ENCODE measurements around the gene PRKAR1B. TPM values are rescaled to one million over a fixed set of nuclear protein-coding genes. Genes with fewer than 3 reads are reported as not detected.
"Not testable (repeated sequence)": the region's sequence is repeated elsewhere in the genome, so short reads cannot be mapped to it uniquely, and the experiment has no call there.

The PRKAR1B gene
- total RNA-seq, 1 donor from 2014 or later: 12.5 TPM

DNA sequence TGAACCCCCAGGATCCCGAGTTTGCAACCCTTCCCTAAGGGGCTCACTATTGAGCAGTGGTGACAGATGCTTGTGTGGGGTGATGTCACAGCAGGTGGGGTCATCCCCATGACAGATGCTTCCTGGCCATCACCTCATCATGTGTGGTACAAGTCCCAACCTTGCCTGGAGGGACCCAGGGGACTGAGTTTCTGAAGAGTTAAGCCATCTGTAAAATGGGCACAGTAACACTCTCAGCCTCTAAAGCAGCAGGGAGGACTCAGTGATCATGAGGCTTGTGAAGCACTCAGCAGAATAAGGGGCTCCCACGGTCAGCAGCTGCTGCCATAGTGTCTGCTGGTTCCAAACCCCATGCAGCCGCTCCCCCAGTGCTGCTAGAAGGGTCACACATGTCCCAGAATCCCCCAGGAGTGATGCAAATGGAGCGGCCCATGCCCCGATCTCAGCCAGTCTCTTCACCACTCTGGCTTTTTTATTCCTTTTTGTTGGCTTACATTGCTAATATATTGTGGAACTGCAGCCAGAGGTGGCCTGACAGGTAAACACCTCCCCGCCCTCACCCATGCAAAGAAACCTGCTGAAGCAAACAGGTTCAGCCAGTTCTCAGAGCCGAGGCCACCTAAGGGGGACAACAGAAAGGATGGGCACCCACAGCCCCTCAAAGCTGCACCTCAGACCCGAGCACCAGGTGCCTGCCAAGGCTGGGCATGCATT is 105.4 kb downstream of the PRKAR1B start:
- no peak for DNase-seq

DNA sequence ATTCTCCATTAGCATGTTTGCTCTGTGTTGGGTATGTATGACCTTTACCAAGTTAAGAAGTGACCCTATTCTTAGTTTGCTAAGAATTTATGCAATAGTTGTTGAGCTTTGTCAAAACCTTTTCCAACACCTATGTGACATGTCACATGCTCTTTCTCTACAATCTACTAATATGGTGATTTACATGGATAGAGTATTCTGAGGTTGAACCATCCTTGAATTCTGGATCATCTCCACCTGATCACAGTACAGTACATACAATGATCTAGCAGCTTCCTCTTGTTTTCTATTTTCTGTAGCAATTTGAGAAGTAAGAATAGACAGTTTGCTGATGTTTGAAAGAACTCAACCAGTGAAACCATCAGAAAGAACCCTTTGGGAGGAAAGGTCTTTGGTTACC is 106.2 kb downstream of the PRKAR1B start:
- no peak for DNase-seq

DNA sequence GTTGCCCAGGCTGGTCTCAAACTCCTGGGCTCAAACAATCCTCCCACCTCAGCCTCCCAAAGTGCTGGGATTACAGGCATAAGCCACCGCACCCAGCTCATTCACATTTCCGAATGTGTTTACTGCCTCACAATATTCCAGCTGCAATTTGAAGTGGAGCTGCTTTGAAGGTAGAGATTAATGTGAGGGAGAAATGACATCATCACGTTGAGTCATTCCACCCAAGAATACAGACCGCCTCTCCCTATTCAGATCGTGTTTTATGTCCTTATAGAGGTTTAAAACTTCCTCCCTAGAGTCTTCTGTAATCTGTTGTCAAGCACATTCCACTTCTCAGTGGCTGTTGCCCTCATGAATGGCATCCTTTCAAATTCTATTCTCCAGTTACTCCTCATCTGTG is 107.0 kb downstream of the PRKAR1B start:
- DNase-seq: no peak

DNA sequence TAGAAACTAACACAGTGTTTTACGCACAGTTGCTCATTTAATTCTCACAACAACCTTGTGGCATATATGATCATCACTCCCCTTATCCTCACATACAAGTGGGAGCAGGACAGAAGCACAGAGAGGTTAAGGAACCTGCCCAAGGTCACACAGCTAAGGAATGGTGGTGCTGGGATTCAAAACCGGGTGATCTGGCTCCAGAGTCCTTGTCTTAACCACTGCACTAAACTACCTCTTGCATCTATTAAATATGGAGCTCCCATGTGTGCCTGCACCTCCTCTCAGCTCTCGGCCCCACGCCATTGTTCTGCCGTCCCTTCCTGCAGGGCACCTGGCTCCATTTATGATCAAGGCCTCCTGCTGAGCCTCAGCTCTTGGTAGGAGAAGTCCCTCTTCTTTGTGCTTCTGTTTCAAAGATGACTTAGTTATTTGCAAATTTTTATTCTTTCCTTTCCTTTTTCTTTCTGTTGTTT is 107.7 kb downstream of the PRKAR1B start:
- DNase-seq: no peak

DNA sequence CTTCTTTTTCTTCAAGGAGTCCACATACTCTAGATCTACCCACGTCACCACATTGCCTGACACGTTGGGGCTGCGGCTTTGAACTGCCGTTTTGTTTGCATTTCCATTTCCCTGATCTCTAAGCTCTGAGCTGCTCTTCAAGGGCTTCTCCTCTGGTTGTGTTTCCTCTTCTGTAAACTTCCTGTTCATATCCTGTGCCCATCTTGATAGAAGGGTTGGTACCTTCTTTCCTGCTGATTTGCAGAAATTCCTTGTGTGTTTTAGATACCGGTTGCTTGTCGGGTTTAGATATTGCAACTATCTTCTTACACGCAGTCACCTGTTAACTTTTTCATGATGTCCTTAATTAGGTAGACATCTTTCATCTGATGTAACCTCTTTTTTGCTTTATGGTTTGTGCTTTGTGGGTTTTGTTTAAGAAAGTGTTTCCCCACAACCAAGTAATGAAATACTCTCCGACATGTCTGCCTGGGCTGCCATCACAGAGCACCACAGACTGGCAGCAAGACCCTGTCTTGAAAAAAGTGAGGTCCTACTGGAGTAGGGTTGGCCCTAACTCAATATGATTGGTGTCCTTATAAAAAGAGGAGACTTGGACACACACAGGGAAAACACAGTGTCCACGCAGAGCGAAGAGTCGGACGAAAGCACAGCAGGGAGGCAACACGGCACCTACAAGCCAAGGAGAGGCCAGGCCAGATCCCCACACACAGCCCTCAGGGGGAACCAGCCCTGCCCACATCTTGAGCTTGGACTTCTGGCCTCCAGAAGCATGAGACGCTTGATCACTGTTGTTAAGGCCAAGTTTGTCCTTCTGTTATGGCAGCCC is 108.3 kb downstream of the PRKAR1B start:
- no peak for DNase-seq

DNA sequence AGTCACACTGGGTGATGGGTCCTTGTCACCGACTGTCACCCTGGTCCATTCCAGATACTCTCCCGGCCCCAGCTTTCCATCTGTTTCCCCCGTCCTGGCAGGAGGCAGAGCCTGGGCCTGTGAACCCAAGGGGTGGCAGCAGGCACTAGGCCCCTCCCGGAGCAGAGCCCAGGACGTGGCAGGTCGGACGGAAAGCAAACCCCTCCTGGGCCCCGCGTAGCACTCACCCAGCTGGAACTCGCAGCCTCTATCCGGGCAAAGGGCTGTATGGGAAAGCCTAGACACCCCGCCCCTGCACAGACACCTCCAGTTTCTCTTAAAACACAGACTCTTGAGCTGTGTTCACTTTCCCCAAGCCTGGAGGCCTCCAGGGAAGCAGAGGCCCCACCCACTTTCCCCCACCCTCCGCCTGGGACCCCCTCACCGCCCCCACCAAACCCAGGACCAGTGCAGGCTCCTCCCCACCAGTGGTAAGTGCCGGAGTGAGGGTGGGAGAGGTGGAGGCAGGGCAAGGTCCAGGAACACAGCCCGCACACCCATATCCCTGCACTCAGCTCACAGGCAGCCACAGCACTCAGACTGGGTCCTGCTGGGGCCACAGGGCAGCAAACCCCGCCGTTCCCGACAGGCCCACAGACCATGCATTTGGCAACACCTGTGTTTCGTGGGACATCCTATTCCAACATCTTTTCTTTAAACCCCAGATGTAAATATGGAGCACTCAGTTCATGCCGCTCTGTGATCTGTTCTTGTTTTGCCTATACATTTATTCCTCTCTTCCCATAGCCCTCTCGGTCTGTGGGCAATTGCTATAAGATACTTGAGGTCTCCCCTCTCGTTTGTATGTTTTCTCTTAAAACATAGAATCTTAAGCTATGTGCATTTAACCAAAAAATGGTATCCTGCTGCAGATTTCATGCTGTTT is 109.2 kb downstream of the PRKAR1B start:
- no peak for DNase-seq

DNA sequence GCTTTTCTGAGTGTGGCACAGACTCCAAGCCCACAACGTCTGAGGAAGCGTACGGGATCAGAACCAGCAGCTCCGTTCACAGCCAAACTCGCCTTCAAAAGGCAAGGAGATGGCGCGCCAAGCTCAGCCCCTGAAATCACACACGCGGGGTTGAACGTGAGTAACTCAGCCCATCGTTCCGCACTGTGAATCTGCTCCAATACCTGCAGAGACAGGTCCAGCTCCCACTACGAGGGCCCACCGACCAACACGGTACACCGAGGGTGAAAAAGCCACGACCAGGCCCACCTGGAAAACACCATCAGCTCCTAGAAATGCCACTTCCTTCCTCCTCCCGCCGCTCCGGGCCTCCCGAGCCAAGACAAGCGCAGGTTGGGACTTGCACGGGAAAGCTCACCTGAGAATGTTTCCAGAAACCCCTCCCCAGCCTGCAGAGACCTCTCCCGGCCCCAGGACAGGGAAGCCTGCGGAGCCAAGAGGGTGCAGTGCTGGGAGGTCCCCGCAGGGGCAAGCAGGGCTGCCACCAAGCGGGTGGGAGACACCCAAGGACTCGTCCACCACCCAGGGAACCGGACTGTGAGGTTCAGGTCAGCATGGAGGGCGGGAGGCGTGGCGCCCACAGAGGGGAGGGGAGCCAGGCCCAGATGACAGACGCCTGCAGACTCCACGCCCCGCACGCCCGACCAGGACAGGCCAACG is 113.5 kb downstream of the PRKAR1B start:
- DNase-seq: no peak

DNA sequence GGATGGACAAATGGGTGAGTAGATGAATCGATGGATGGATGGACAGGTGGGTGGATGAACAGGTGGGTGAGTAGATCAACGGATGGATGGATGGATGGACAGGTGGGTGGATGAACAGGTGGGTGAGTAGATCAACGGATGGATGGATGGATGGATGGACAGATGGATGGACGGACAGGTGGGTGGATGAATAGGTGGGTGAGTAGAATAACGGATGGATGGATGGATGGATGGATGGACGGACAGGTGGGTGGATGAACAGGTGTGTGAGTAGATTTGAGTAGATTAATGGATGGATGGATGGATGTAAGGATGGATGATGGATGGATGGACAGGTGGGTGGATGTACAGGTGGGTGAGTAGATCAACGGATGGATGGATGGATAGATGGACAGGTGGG is 115.2 kb downstream of the PRKAR1B start:
- DNase-seq: not testable (repeated sequence)

DNA sequence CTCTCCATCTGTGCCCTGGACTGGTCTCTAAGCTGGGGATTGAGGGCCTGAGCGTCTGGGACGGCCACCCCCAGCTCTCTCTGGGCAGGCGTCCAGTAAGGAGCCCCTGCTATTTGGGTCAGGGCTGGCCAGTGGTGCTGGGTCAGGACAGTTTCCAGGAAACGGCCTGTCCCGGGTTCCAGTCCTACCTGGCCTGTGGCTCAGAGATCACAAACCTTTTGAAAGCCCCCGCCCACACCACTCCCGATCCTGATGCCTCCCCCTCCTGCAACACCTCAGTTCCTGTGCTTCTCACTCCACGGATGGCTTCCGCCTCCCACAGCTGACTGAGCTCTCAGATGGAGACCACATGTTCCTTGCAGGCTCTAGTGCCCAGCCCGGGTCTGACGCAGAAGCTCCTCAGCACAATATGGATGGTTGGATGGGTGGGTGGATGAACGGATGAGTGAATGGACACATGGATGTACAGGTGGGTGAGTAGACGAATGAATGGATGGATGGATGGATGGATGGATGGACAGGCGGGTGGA is 115.7 kb downstream of the PRKAR1B start:
- DNase-seq: no peak

DNA sequence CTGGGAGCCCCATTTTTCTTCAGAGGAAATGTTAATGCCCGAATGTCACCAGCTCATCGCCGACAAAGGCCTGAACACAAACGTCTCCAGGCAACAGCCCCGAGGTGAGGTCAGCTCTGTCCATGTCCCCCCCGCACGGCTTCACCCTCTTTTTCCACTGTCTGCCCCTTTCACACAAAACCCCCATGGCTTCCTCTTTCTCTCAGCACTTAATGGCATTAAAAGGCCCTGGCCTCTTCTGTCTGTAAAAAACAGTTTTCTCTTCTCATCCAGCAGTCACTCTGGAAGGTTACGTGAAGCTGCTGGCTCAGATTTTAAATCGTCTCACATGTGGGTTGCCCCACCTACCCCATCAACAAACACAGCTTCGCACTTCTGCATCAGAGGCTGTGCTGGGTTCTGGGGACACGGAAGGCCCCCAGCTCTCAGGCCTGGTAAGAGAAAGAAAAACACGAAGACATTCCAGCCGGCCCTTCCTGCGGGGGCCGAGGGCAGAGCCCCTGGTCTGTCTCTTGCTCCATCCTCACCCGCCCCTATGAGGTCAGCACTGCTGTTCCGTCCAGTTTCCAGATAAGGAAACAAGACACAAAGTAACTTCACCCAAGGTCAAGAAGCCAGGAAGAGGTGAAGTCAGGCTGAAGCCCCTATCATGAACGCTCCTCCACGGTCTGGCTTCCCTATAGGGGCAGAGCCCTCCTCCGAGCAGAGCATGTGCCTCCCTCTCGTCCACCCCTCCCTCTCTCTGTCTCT is 116.4 kb downstream of the PRKAR1B start:
- DNase-seq: no peak

DNA sequence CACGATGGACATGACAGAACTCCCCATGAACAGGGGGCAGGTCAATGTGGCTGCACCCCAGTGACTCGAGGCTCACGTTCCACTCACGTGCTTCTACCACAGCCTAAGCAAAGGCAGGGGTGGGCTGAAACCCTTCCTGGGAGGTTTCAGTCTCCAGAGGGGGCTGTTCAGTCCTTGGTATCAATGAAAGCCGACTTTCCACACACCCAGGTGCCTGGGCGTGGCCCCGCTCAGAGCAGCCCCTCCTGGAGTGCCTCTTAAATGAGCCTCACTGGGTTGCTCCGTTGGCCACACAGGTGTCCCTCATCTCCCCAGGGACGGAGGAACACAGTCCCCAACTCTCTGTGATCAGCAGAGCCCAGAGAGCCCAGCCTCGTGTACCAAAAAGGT is 116.9 kb downstream of the PRKAR1B start:
- DNase-seq: no peak

DNA sequence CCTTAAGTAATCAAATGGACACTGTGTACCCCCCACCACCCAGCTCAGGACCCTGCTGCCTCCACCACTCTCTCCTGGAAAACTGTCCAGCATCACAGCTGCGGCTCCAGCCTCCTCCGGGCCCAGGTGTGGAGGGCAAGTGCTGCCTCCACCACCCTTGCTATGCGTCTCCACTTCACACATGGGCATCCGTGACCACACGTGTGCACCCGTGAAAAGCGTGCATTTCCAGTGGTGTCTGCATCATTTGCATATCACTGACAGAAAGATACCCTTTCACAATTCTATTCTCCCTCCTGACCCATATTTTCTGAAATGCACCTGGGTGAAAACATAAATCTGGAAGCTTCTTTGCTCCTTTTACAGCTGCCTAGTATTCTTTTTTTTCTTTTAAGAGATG is 117.7 kb downstream of the PRKAR1B start:
- no peak for DNase-seq

DNA sequence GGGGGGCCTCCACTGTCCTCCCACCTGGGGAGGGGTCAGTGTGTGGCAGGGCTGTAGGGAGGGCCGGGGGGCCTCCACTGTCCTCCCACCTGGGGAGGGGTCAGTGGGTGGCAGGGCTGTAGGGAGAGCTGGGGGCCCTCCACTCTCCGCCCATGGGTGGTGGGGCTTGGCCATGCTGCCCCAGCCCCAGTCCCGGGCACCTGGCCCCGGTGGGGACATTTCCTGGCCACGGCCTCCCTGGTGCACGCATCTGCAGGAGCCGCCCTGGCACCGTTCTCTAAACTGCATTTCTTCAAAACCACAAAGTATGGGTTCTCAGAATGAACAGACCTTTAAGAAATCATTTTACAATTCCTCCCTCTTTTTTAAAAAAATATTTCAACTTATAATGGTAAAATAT is 118.1 kb downstream of the PRKAR1B start:
- DNase-seq: no peak

DNA sequence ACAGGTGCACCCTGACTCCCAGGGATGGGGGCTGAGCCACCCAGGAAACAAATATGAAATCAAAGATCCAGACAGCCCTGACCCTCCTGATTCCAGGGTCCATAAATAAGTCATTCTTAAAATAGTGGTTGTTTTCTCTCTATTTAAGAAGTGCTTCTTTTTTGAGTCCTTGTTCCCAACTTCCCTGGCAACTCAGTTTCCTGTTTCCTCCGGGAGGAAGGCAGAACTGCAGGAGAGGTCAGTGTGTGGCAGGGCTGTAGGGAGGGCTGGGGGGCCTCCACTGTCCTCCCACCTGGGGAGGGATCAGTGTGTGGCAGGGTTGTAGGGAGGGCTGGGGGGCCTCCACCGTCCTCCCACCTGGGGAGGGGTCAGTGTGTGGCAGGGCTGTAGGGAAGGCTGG is 118.7 kb downstream of the PRKAR1B start:
- DNase-seq: no peak

DNA sequence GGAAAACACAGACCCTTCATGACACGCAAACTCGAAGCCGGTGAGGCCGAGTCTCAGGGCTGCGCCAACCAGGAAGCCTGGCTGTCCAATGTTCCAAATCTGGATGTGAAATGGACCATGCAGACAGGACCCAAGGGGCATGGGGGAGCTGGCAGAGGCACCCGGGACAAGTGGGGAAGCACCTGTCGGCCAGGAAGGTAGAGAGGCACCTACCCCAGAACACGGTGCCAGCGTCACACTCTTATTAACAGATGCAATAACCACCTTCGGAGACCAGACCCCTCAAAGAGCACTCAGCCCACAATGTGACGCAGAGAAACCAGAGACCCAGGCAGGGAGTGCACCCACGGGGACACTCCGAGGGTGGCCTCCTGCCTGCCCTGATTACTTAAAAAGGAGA is 119.1 kb downstream of the PRKAR1B start:
- no peak for DNase-seq

DNA sequence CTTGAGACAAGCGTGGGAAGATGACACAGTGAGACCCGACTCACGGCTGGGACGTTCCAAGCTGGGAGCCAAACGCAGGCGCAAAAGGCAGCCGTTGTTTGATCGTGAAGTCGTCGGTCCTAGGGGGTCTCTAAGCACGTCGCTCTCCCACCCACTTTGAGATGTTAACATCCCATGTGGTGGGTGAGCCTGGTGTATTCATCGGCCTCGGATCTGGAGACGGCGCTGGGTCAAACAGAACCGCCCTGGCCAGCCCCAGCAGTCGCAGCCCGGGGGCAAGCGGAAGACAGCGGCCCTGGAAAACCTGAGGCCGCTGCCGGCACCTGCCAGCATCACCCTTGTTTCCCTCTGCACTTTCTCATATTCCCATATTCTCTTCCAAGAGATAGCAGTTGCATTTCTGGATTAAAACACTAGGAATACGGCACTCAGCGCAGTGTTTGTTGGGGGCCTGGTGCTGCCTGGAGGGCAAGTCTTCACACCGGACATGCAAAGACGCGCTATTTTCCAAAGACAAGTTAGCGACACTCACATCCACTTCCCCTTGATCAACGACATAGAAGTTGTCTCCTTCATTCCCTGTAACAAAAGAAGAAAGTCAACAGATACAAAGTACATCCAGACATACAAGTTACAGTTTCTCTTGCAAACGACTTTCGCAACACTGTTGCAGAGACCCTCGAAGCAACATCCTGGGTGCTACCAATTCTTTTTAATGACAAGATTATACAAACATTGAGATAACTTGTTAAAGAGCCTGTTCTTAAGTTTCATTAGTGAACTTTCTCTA is 121.2 kb downstream of the PRKAR1B start:
- no peak for DNase-seq

DNA sequence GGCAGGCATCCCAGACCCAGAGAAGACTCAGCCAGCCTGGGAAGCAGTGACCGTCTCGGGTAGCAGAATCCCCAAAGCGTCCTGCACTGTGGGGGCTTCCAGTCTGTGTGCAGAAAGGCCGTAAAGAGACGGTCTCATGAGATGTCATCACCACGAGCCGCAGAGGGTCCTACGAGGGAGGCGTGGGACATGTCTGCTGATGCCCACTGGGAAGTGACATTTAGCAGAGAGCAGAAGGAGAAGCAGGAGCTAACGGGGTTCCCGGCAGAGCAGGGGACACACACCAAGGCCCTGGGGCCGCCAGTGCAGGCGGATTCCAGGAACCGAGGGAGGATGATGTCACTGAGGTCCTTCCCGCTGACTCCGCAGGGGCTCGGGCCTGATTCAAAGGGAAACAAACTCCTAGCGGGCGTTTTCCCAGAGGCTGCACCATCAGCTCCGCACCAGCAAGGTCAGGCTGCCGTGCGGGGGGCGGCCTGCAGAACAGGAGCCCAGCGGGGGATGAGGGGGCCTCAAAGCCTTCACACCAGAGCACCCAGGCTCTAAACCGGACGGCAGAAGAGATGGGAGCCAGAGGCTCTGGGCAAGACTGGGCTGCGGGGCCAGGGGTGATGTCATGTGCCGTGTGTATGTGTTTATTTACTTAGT is 122.1 kb downstream of the PRKAR1B start:
- DNase-seq: no peak

DNA sequence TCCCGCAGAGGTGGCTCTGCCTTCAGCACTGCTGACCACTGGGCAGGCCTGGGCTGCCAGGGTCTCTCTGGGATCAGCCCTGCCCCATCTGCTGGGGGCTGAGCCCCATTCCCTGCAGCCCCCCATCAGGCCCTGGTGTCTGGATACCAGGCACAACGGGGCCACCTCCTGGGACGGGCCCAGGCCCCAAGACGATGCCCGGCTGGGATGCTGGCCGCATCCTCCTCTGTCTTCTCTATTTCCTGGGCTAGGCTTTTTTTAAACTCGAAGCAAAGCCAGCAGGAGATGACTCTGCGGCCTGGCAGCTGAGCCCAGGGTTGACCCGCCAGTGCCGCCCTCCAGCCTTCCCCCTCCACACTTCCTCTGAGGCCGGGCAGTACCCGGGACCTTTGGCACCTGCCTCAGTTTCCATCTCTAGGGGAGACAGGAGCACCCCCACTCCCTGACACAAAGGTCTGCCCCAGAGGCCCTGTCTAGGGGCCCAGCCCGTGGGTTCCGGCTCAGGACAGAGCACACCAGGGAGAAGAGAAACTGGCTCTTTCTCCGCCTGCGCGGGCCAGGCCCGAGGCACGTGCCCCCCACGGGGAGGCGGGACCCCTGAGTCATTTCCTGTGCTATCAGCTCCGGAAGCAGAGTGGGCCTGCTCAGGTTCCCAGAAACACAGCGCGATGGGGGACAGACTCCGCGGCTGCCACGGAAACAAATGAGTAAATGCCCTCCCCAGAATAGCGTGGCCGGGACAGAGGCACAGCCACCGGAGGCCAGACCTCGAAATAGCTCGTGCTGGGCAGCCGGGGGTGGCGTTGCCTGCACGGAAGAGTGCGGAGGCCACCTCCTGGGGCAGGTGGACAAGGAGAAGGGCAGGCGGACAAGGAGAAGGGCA is 122.8 kb downstream of the PRKAR1B start:
- DNase-seq: no peak
